ENCODE data around the gene UGP2.

GRCh38 chr2:63840785-63841253 is 877 bp upstream of the UGP2 start:
- TF ChIP-seq EZH2 (optimal IDR thresholded peaks at IDR 0.05; ENCODE audit: low read depth, low read length) (no peak), EZH2phosphoT487 (IDR thresholded peaks at IDR 0.05; ENCODE audit: low read length) (no peak)

Data from MM.1S (cell line).